22Rv1 (cell line): Measurements from ENCODE around the gene OR4D5.

Experiments
- H3K27ac ChIP-seq: fragments of 450-650 bp; 2 replicates; pipeline ENCODE4 v1.5.1; 2017
- ZFX ChIP-seq: fragments of 450-650 bp; IDR thresholded peaks from 2 replicates; pipeline ENCODE4 v1.6.1; 2017; ENCODE audit warnings: antibody characterized with exemption, borderline replicate concordance
- TF ChIP-seq, protein P1 (sequence below): fragments of 450-650 bp; IDR thresholded peaks from 2 replicates; pipeline ENCODE4 v1.5.1; 2017; ENCODE audit warnings: mild to moderate bottlenecking

The OR4D5 gene

DNA sequence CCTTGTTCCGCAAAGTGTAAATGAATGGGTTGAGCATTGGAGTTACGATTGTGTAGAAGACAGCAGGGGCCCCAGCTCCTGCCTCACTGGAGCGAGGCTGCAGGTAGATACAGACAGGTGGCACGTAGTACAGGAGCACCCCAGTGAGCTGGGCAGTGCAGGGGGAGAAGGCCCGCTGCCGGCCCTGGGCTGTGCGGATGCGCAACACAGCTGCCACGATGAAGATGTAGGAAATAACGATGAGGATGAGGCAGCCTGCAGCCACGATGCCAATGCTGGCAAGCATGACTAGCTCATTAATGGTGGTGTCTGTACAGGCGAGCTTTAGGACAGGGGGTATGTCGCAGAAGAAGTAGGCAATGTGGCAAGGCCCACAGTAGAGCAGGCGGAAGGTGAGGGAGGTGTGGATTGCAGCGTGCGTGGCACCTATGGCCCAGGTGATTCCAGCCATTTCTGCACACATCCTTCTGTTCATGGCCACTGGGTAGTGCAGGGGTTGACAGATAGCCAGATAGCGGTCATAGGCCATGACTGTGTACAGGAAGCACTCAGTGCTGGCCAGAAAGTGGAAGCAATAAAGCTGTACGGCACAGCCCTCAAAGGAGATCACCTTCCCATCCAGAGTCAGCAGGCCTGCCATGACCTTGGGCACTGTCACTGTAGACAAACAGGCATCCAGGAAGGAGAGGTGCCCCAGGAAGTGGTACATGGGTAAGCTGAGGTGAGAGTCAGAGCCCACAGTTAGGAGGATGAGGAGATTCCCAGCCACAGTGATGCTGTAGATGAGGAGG lies 37.5 kb downstream of the OR4D5 start:
- no peak overlapping the region for H3K27ac ChIP-seq
- TF ChIP-seq, protein P1, sequence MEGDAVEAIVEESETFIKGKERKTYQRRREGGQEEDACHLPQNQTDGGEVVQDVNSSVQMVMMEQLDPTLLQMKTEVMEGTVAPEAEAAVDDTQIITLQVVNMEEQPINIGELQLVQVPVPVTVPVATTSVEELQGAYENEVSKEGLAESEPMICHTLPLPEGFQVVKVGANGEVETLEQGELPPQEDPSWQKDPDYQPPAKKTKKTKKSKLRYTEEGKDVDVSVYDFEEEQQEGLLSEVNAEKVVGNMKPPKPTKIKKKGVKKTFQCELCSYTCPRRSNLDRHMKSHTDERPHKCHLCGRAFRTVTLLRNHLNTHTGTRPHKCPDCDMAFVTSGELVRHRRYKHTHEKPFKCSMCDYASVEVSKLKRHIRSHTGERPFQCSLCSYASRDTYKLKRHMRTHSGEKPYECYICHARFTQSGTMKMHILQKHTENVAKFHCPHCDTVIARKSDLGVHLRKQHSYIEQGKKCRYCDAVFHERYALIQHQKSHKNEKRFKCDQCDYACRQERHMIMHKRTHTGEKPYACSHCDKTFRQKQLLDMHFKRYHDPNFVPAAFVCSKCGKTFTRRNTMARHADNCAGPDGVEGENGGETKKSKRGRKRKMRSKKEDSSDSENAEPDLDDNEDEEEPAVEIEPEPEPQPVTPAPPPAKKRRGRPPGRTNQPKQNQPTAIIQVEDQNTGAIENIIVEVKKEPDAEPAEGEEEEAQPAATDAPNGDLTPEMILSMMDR: no peak
- TF ChIP-seq ZFX: no peak

DNA sequence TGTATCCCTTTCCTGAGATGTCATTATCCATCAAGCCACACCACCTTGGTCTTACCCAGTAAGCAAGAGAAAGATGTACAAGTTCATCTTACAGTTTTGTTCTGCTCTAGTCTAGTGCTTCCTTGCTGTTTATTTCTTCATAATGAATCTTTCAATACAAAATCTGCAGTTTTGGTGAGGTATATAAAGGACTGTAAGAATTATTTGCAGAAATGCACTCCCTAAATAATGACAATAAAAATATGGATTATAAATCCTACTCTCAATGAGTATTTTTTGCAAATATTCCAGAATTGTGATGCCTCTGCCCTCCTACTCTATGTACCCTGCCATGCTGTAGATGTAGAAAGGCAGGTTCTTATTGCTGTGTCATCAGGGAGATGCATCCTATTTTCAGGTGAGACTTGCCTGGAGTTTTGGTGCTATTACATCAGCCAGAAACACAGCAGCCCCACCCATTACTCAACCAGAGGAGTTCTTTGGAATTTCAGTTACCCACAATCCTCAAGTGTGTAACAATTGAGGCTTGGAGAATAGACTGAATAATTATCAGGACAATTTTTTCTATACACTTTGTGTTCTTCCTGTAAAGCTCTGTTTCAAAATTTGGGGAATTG lies 38.4 kb downstream of the OR4D5 start, which contains the start of gene OR10S1:
TSS of gene OR10S1 (minus strand) at position 51 of the 617 bp plus-strand sequence. CDS start 117 bp downstream, outside the sequence.
- no peak within 1 kb of the TSS for H3K27ac ChIP-seq

DNA sequence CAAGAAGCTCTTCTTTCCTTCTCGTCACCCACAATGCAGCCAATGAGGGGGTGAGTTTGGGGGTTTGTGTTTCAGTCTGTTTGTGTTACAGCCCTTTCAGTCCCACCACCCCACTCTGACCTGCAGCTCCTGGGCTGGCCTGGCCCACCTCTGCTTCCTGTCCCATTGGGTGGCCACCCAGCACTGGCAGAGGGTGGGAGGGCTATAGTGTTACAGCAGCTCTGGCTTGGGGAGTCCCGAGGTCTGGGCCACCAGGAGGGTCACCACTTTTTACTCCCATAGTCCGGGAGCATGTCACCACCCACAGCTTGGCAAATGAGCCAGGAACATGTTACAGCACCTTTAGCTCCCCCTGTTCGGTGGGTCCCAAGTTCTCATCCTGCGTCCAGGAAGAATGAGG lies 39.9 kb downstream of the OR4D5 start:
- no peak for TF ChIP-seq ZFX
- TF ChIP-seq, protein P1: no peak
- H3K27ac ChIP-seq: no peak overlapping the region

More for the DNA sequence above, 38.4 kb downstream of the OR4D5 start, which contains the start of gene OR10S1:
- TF ChIP-seq, protein P1: no peak
- TF ChIP-seq ZFX: no peak
